Activated B cell treated with CpG ODN at 0.5 μM for 24 hours (primary cell): ENCODE measurements around the gene HEG1. TPM values are rescaled to one million over a fixed set of nuclear protein-coding genes. Genes with fewer than 3 reads are reported as not detected.

Experiments
- ATAC-seq: fragments of 200-7000 bp; cut with Tn5 transposase; one replicate; pipeline ENCODE4 v1.10.0; 2021; ENCODE audit warnings: low read depth, mild to moderate bottlenecking, moderate library complexity
- CTCF ChIA-PET: fragments of 350-600 bp; sonication (Branson Sonifier 250); formaldehyde crosslinking; loops from one replicate; lab custom pipeline; 2021; ENCODE audit warnings: antibody characterized with exemption; lab: Charles Lee
- POLR2A ChIA-PET: fragments of 350-600 bp; sonication (Branson Sonifier 250); formaldehyde crosslinking; loops from one replicate; lab custom pipeline; 2021; ENCODE audit warnings: antibody characterized with exemption; lab: Charles Lee
- DNase-seq: peaks from one replicate; pipeline ENCODE4 v3.0.0; 2022
- H3K27ac Mint-ChIP-seq: one replicate; pipeline ENCODE4 v1.8.0; 2020; ENCODE audit warnings: mixed read lengths
- H3K27me3 Mint-ChIP-seq: one replicate; pipeline ENCODE4 v1.8.0; 2021; ENCODE audit warnings: mixed read lengths
- H3K36me3 Mint-ChIP-seq: one replicate; pipeline ENCODE4 v1.8.0; 2021; ENCODE audit warnings: low read depth, mixed read lengths
- H3K4me1 Mint-ChIP-seq: one replicate; pipeline ENCODE4 v1.8.0; 2021; ENCODE audit warnings: mixed read lengths
- H3K4me3 Mint-ChIP-seq: one replicate; pipeline ENCODE4 v1.8.0; 2020; ENCODE audit warnings: mild to moderate bottlenecking, mixed read lengths
- H3K9me3 Mint-ChIP-seq: one replicate; pipeline ENCODE4 v1.8.0; 2020; ENCODE audit warnings: mixed read lengths
- intact Hi-C: fragments of 100-400 bp; cut with micrococcal nuclease; formaldehyde crosslinking; loops from one replicate; pipeline ENCODE4 v1.15.1; 2024
- total RNA-seq: library from RNA; stranded (reverse); gene quantifications from 2 replicates; pipeline ENCODE4 v1.2.3, GENCODE V29; 2022
- TF ChIP-seq, protein P1 (sequence below): fragments of 200-600 bp; IDR thresholded peaks from one replicate; pipeline ENCODE4 v1.8.0; 2022; ENCODE audit warnings: antibody characterized with exemption, mild to moderate bottlenecking

The HEG1 gene
- total RNA-seq, 1 donor from 2014 or later = 7.2 TPM

DNA sequence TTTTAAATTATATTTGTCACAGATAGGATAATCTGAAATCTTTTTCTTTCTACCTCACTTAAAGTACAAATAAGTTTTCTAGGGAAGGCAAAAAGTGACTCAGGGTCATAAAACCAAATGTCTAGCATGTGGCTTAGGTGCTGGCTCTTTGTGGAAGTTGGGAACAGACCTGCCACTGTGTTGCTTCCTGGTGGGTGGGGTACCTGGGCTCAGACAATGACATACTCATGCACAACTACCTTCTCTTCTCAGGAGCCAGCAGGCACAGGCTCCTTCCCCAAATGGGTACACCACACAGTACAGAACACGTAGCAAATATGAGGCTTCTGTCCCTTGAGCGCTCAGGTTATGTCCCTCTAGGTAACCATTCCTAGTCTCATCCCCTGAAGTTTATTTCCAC is 81.1 kb downstream of the HEG1 start:
- no peak for DNase-seq
- ChIA-PET CTCF (no interaction called here), POLR2A (no interaction called here)
- no peaks in the 10 kb centered on the region for H3K4me1 Mint-ChIP-seq
- ATAC-seq = no peak
- TF ChIP-seq, protein P1, sequence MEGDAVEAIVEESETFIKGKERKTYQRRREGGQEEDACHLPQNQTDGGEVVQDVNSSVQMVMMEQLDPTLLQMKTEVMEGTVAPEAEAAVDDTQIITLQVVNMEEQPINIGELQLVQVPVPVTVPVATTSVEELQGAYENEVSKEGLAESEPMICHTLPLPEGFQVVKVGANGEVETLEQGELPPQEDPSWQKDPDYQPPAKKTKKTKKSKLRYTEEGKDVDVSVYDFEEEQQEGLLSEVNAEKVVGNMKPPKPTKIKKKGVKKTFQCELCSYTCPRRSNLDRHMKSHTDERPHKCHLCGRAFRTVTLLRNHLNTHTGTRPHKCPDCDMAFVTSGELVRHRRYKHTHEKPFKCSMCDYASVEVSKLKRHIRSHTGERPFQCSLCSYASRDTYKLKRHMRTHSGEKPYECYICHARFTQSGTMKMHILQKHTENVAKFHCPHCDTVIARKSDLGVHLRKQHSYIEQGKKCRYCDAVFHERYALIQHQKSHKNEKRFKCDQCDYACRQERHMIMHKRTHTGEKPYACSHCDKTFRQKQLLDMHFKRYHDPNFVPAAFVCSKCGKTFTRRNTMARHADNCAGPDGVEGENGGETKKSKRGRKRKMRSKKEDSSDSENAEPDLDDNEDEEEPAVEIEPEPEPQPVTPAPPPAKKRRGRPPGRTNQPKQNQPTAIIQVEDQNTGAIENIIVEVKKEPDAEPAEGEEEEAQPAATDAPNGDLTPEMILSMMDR = no peak
- no peak overlapping the region for H3K4me3 Mint-ChIP-seq
- intact Hi-C loops = no loop called here
- no peaks in the 10 kb centered on the region for H3K9me3 Mint-ChIP-seq
- peaks cover 19% of the 10 kb centered on the region for H3K36me3 Mint-ChIP-seq
- H3K27ac Mint-ChIP-seq = no peak overlapping the region
- no peaks in the 10 kb centered on the region for H3K27me3 Mint-ChIP-seq

GRCh38 chr3:124973290-124973689 is 82.5 kb downstream of the HEG1 start:
- no peaks in the 10 kb centered on the region for H3K4me1 Mint-ChIP-seq
- intact Hi-C loops = no loop called here
- no peaks in the 10 kb centered on the region for H3K9me3 Mint-ChIP-seq
- ChIA-PET CTCF (no interaction called here), POLR2A (no interaction called here)
- DNase-seq (no peak), ATAC-seq (no peak)
- H3K36me3 Mint-ChIP-seq = peaks cover 21% of the 10 kb centered on the region
- TF ChIP-seq, protein P1 = no peak
- H3K4me3 Mint-ChIP-seq = no peak overlapping the region
- H3K27ac Mint-ChIP-seq = no peak overlapping the region
- no peaks in the 10 kb centered on the region for H3K27me3 Mint-ChIP-seq

DNA sequence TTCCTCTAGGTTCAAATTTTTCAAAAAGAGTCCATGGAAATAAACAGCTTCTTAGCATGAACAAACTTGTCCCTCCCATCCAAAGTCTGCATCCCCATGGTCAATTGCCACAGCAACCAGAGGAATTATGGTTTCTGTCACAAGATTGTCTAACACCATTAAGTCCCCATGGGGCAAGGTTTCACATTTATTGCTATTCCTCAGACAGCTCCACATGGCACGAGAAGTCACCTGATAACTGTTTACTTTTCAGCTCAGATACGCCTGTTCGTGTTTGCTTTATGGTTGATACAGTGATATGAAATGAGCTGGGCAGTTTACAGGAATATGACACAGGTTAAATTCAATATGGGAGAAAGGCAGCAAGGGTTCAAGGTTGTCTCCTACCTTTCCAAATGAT is 83.3 kb downstream of the HEG1 start:
- H3K4me1 Mint-ChIP-seq = no peaks in the 10 kb centered on the region
- no peak overlapping the region for H3K27ac Mint-ChIP-seq
- TF ChIP-seq, protein P1 = no peak
- intact Hi-C loops = no loop called here
- peaks cover 18% of the 10 kb centered on the region for H3K36me3 Mint-ChIP-seq
- CTCF ChIA-PET = no interaction called here
- no peak overlapping the region for H3K4me3 Mint-ChIP-seq
- ATAC-seq (no peak), DNase-seq (no peak)
- no peaks in the 10 kb centered on the region for H3K9me3 Mint-ChIP-seq
- H3K27me3 Mint-ChIP-seq = no peaks in the 10 kb centered on the region
- POLR2A ChIA-PET = no interaction called here

DNA sequence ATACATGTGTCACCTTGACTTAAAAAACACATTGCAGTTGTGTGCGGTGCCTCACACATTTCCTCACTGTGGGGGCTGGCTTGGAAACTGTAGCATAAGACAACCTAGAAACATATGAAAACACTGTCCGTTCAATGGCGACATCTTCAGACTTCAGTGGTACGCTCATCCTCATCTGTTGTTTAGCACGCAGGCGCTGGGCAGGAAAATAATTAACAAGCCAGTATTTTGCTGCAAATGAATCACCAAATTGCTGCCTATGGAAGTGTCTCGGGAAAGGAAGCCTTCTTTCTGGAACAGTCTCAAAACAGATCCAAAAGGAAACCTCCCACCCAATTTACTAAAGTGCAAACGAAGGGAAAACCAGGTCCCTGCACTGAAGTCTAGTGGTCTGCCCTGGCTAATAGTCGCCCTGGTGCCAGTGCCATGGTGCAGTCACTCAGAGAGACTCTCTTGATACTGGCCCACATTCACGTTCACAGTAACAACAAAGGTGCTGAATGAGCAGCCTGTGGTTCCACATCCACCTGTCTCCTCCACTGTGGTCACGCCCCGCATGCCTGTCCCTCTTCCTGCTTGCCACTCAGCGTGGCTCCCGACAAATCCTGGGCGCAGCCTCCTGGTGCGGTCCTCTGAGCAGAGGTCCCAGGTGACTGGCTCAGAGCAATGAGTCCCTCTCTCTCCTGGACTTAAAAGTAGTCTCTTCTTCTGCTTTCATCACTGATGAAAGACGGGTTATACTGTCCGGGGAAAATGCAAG is 85.7 kb downstream of the HEG1 start:
- DNase-seq (no peak), ATAC-seq (no peak)
- ChIA-PET POLR2A (no interaction called here), CTCF (no interaction called here)
- Mint-ChIP-seq H3K4me1 (no peaks in the 10 kb centered on the region), H3K27ac (no peak overlapping the region), H3K4me3 (no peak overlapping the region), H3K36me3 (peaks cover 13% of the 10 kb centered on the region), H3K9me3 (no peaks in the 10 kb centered on the region), H3K27me3 (no peaks in the 10 kb centered on the region)
- TF ChIP-seq, protein P1 = no peak
- intact Hi-C loops = no loop called here

DNA sequence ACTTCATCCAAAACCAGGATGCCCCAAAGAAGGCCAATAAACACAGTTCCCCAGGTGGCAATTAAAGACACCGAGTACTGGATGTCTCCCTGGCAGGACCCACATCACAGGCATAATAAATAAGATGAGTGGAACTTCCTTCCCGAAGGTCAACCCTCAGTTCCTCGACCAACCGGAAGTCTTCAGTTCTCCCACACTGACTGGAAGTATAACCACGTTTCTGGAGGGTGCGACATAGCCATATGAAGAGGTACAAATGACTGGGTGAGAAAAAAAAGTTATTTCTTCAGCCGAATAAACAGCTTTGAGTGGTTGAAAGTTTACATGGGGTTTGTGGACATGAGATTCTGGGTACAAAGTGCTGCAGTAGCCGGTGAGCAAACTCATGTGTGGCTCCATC is 86.6 kb downstream of the HEG1 start:
- H3K4me3 Mint-ChIP-seq = no peak overlapping the region
- ChIA-PET CTCF (no interaction called here), POLR2A (no interaction called here)
- H3K9me3 Mint-ChIP-seq = no peaks in the 10 kb centered on the region
- peaks cover 13% of the 10 kb centered on the region for H3K36me3 Mint-ChIP-seq
- TF ChIP-seq, protein P1 = no peak
- intact Hi-C loops = no loop called here
- H3K4me1 Mint-ChIP-seq = no peaks in the 10 kb centered on the region
- H3K27me3 Mint-ChIP-seq = no peaks in the 10 kb centered on the region
- no peak for ATAC-seq
- no peak overlapping the region for H3K27ac Mint-ChIP-seq
- no peak for DNase-seq
